Measurements from ENCODE around the gene ERMN. TPM values are rescaled to one million over a fixed set of nuclear protein-coding genes. Genes with fewer than 3 reads are reported as not detected.

ERMN gene
- total and polyA plus RNA-seq, 2 experiments from 2014 or later: 0.07 to 0.64 TPM

- H3K79me2 ChIP-seq: no peaks in the 10 kb centered on the region
- H3K36me3 ChIP-seq (replicated peaks; ENCODE audit: insufficient read depth, low read depth): no peaks in the 10 kb centered on the region
- H3K4me3 ChIP-seq: no peak overlapping the region
- no peaks in the 10 kb centered on the region for H3K9me3 ChIP-seq (ENCODE audit: low read depth)
- H3K4me1 ChIP-seq (ENCODE audit: insufficient read depth): no peaks in the 10 kb centered on the region
- no peak for TF ChIP-seq EZH2phosphoT487 (IDR thresholded peaks at IDR 0.05; ENCODE audit: low read depth, severe bottlenecking, unreplicated experiment)
- no peak for TF ChIP-seq EZH2 (IDR thresholded peaks at IDR 0.05; ENCODE audit: borderline replicate concordance)
- TF ChIP-seq CTCF (IDR thresholded peaks at IDR 0.05; ENCODE audit: poor library complexity): no peak
- H3K4me2 ChIP-seq: no peak overlapping the region
- no peaks in the 10 kb centered on the region for H4K20me1 ChIP-seq (ENCODE audit: insufficient read depth, poor library complexity, severe bottlenecking)
- no peaks in the 10 kb centered on the region for H3K9me2 ChIP-seq (replicated peaks; ENCODE audit: insufficient read depth)
- no peak overlapping the region for H3K27ac ChIP-seq
- no peak overlapping the region for H2AFZ ChIP-seq
- no peak for DNase-seq (ENCODE audit: low spot score)
- WGBS (ENCODE audit: low lambda C conversion rate, missing lambda C conversion rate): 82% methylated on average over 2 of the region's 2 CpGs
- no peaks in the 10 kb centered on the region for H3K27me3 ChIP-seq
These were observed 4.2 kb downstream of the ERMN start for GRCh38 chr2:157321466-157321865.

GRCh38 chr2:157320409-157320808 is 5.2 kb downstream of the ERMN start:
- Histone ChIP-seq H3K27me3 (no peaks in the 10 kb centered on the region), H3K4me3 (no peak overlapping the region)

GRCh38 chr2:157319795-157320194 is 5.8 kb downstream of the ERMN start:
- no peak overlapping the region for H2AFZ ChIP-seq
- H3K27me3 ChIP-seq: no peaks in the 10 kb centered on the region
- H4K20me1 ChIP-seq (ENCODE audit: insufficient read depth, poor library complexity, severe bottlenecking): no peaks in the 10 kb centered on the region
- no peaks in the 10 kb centered on the region for H3K36me3 ChIP-seq (replicated peaks; ENCODE audit: insufficient read depth, low read depth)
- no peaks in the 10 kb centered on the region for H3K9me3 ChIP-seq (ENCODE audit: low read depth)
- H3K79me2 ChIP-seq: no peaks in the 10 kb centered on the region
- no peak overlapping the region for H3K27ac ChIP-seq
- no peak for DNase-seq (ENCODE audit: low spot score)
- H3K4me1 ChIP-seq (ENCODE audit: insufficient read depth): no peaks in the 10 kb centered on the region
- no peaks in the 10 kb centered on the region for H3K9me2 ChIP-seq (replicated peaks; ENCODE audit: insufficient read depth)
- no peak overlapping the region for H3K4me3 ChIP-seq
- no peak for TF ChIP-seq EZH2 (IDR thresholded peaks at IDR 0.05; ENCODE audit: borderline replicate concordance)
- no peak for TF ChIP-seq CTCF (IDR thresholded peaks at IDR 0.05; ENCODE audit: poor library complexity)
- no peak for TF ChIP-seq EZH2phosphoT487 (IDR thresholded peaks at IDR 0.05; ENCODE audit: low read depth, severe bottlenecking, unreplicated experiment)
- no peak overlapping the region for H3K4me2 ChIP-seq
- WGBS (ENCODE audit: low lambda C conversion rate, missing lambda C conversion rate): 92% methylated on average over 2 of the region's 2 CpGs

More at GRCh38 chr2:157320409-157320808, 5.2 kb downstream of the ERMN start:
- H3K4me1 ChIP-seq (ENCODE audit: insufficient read depth): no peaks in the 10 kb centered on the region
- H4K20me1 ChIP-seq (ENCODE audit: insufficient read depth, poor library complexity, severe bottlenecking): no peaks in the 10 kb centered on the region
- no peaks in the 10 kb centered on the region for H3K79me2 ChIP-seq
- DNase-seq (ENCODE audit: low spot score): no peak
- H3K9me2 ChIP-seq (replicated peaks; ENCODE audit: insufficient read depth): no peaks in the 10 kb centered on the region
- no peaks in the 10 kb centered on the region for H3K9me3 ChIP-seq (ENCODE audit: low read depth)
- TF ChIP-seq EZH2 (IDR thresholded peaks at IDR 0.05; ENCODE audit: borderline replicate concordance): no peak
- no peak for TF ChIP-seq EZH2phosphoT487 (IDR thresholded peaks at IDR 0.05; ENCODE audit: low read depth, severe bottlenecking, unreplicated experiment)
- TF ChIP-seq CTCF (IDR thresholded peaks at IDR 0.05; ENCODE audit: poor library complexity): no peak
- H3K4me2 ChIP-seq: no peak overlapping the region
- no peak overlapping the region for H3K27ac ChIP-seq
- no peaks in the 10 kb centered on the region for H3K36me3 ChIP-seq (replicated peaks; ENCODE audit: insufficient read depth, low read depth)
- no peak overlapping the region for H2AFZ ChIP-seq

- H3K79me2 ChIP-seq: no peaks in the 10 kb centered on the region
- H3K27ac ChIP-seq: no peak overlapping the region
- H3K9me2 ChIP-seq (replicated peaks; ENCODE audit: insufficient read depth): no peaks in the 10 kb centered on the region
- no peak overlapping the region for H2AFZ ChIP-seq
- 100% methylated on average over 2 of the region's 2 CpGs for WGBS (ENCODE audit: low lambda C conversion rate, missing lambda C conversion rate)
- no peaks in the 10 kb centered on the region for H3K4me1 ChIP-seq (ENCODE audit: insufficient read depth)
- H3K27me3 ChIP-seq: no peaks in the 10 kb centered on the region
- no peak overlapping the region for H3K4me2 ChIP-seq
- H3K36me3 ChIP-seq (replicated peaks; ENCODE audit: insufficient read depth, low read depth): no peaks in the 10 kb centered on the region
- H3K9me3 ChIP-seq (ENCODE audit: low read depth): no peaks in the 10 kb centered on the region
- no peak for TF ChIP-seq CTCF (IDR thresholded peaks at IDR 0.05; ENCODE audit: poor library complexity)
- TF ChIP-seq EZH2phosphoT487 (IDR thresholded peaks at IDR 0.05; ENCODE audit: low read depth, severe bottlenecking, unreplicated experiment): no peak
- no peak for TF ChIP-seq EZH2 (IDR thresholded peaks at IDR 0.05; ENCODE audit: borderline replicate concordance)
- no peak for DNase-seq (ENCODE audit: low spot score)
- H3K4me3 ChIP-seq: no peak overlapping the region
- no peaks in the 10 kb centered on the region for H4K20me1 ChIP-seq (ENCODE audit: insufficient read depth, poor library complexity, severe bottlenecking)
These were observed 6.7 kb downstream of the ERMN start for GRCh38 chr2:157318884-157319283.
